Chondrocyte (in vitro differentiated cells): ENCODE results near the gene DSC3. TPM values are rescaled to one million over a fixed set of nuclear protein-coding genes. Genes with fewer than 3 reads are reported as not detected.

Experiments used
- DNase-seq: peaks from one replicate; pipeline ENCODE4 v3.0.0; 2021; ENCODE audit warnings: mixed read lengths, low spot score
- H3K27ac Mint-ChIP-seq: one replicate; pipeline ENCODE4 v1.8.0; 2021; ENCODE audit warnings: mild to moderate bottlenecking, moderate library complexity, mixed read lengths; ENCODE audit not compliant: unreplicated experiment
- H3K27me3 Mint-ChIP-seq: 2 replicates; pipeline ENCODE4 v1.8.0; 2021; ENCODE audit warnings: low read depth, mixed read lengths
- H3K36me3 Mint-ChIP-seq: 2 replicates; pipeline ENCODE4 v1.8.0; 2021; ENCODE audit warnings: low read depth, mixed read lengths
- H3K4me1 Mint-ChIP-seq: 2 replicates; pipeline ENCODE4 v1.8.0; 2021; ENCODE audit warnings: low read depth, mild to moderate bottlenecking, mixed read lengths
- H3K4me3 Mint-ChIP-seq: one replicate; pipeline ENCODE4 v1.8.0; 2021; ENCODE audit warnings: mild to moderate bottlenecking, moderate library complexity, mixed read lengths; ENCODE audit not compliant: unreplicated experiment
- H3K9me3 Mint-ChIP-seq: 2 replicates; pipeline ENCODE4 v1.8.0; 2021; ENCODE audit warnings: low read depth, mixed read lengths
- total RNA-seq: library from RNA; stranded (reverse); gene quantifications from 3 replicates; pipeline ENCODE4 v1.2.1, GENCODE V29; 2021
- TF ChIP-seq, protein P1 (sequence below): fragments of 200-600 bp; sonication (generic); IDR thresholded peaks from 2 replicates; pipeline ENCODE4 v1.5.0; 2021; ENCODE audit warnings: antibody characterized with exemption, mild to moderate bottlenecking, moderate library complexity

Gene DSC3
- total RNA-seq, 1 donor from 2014 or later: 3.2 TPM

DNA sequence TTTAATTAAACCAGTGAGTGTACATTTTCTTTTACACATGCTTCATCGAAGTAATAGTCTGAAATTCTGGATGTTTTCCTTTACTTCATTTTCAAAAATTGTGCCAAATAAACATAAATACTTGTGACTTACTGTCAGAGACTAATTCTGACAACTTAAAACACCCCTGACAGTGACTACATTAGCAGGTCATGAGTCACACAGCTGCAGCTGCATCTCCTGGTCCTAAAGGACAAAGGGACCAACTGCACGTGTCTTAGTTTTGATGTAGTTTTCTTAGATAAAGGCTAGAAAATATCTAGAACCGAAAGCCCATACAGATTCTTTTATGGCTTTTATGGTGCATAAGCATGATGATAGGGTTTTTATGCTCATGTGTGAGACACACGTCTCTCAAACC, 29.6 kb upstream of the DSC3 start:
- no peak overlapping the region for H3K4me3 Mint-ChIP-seq
- no peaks in the 10 kb centered on the region for H3K36me3 Mint-ChIP-seq
- TF ChIP-seq, protein P1, sequence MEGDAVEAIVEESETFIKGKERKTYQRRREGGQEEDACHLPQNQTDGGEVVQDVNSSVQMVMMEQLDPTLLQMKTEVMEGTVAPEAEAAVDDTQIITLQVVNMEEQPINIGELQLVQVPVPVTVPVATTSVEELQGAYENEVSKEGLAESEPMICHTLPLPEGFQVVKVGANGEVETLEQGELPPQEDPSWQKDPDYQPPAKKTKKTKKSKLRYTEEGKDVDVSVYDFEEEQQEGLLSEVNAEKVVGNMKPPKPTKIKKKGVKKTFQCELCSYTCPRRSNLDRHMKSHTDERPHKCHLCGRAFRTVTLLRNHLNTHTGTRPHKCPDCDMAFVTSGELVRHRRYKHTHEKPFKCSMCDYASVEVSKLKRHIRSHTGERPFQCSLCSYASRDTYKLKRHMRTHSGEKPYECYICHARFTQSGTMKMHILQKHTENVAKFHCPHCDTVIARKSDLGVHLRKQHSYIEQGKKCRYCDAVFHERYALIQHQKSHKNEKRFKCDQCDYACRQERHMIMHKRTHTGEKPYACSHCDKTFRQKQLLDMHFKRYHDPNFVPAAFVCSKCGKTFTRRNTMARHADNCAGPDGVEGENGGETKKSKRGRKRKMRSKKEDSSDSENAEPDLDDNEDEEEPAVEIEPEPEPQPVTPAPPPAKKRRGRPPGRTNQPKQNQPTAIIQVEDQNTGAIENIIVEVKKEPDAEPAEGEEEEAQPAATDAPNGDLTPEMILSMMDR: no peak
- peaks cover 5% of the 10 kb centered on the region for H3K4me1 Mint-ChIP-seq
- no peak overlapping the region for H3K27ac Mint-ChIP-seq
- DNase-seq: no peak
- H3K27me3 Mint-ChIP-seq: peaks cover 17% of the 10 kb centered on the region
- peaks cover 10% of the 10 kb centered on the region for H3K9me3 Mint-ChIP-seq

DNA sequence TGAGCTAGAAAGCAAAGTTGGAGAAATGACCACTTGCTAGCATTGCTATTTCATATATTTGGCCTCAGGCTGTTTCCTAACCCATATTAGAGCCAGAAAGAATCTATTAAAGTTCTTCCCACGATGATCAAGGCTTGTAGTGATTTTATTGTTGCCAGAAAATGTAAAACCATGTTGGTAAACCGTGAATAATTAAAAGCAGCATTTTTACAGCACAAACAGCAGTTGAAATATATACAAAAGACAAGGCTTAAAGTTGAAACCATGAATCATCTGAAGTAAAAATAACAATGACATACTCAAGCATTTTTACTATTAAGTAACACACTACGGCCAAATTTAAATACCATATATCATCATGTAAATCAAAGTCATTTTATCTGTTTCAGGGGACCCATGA, 27.7 kb upstream of the DSC3 start:
- TF ChIP-seq, protein P1: no peak
- H3K27ac Mint-ChIP-seq: no peak overlapping the region
- peaks cover 5% of the 10 kb centered on the region for H3K4me1 Mint-ChIP-seq
- H3K9me3 Mint-ChIP-seq: no peaks in the 10 kb centered on the region
- H3K4me3 Mint-ChIP-seq: no peak overlapping the region
- no peaks in the 10 kb centered on the region for H3K36me3 Mint-ChIP-seq
- peaks cover 11% of the 10 kb centered on the region for H3K27me3 Mint-ChIP-seq
- no peak for DNase-seq

DNA sequence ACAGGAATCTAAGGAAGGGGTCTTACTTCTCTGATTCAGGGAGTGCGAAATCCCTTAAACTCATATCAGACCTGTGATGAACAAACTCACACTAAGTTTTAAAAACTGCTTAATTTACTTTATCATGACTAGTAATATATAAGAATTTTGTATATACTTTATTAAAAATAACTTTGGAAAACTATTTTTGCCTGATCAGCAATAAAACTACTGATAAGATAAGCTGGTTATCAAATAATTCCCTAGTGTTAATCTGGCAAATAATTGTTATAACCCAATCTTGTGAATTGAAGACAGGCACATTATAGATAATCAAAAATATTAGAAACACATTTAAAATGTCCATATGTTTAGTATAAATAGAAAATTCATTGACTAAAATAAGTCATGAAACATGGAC, 23.7 kb upstream of the DSC3 start:
- Mint-ChIP-seq H3K4me1 (peaks cover 16% of the 10 kb centered on the region), H3K4me3 (no peak overlapping the region), H3K36me3 (no peaks in the 10 kb centered on the region), H3K27me3 (peaks cover 8% of the 10 kb centered on the region), H3K27ac (no peak overlapping the region), H3K9me3 (no peaks in the 10 kb centered on the region)
- no peak for DNase-seq
- TF ChIP-seq, protein P1: no peak

DNA sequence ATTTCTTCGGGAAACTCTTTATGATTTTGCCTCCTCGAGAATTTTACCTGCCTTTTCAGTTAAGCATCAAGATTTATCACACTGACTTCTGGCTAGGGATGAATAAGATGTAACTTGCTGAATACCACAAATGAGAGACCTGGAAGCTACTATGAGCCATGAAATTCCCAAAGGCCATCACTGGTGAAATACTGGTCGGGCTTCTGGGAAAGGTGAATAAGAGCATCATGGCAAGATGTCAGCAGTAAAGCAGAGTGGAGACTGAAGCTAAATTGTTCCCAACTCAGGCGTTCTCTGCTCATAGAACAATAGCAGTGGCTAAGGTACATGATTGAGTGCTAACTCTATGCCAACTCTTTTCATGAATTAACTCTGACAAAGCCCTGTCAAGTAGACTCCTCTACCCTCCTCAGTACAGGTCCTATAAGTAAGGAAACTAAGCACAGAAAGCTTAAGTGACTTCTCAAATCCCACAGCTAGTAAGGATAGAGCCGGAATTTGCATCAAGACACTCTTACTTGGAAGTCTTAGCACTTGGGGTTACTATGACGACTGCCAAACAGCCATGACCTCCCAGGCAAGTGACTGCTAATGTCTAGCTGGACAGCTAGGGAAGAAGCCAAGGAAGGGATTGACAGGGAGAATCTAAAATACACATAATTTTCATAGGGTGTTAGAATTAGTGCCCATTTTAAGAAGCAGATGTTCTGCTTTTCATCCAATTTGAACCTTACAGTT, 22.7 kb upstream of the DSC3 start:
- Mint-ChIP-seq H3K27me3 (peaks cover 12% of the 10 kb centered on the region), H3K27ac (no peak overlapping the region), H3K36me3 (no peaks in the 10 kb centered on the region), H3K9me3 (no peaks in the 10 kb centered on the region), H3K4me1 (peaks cover 14% of the 10 kb centered on the region), H3K4me3 (no peak overlapping the region)
- no peak for DNase-seq
- TF ChIP-seq, protein P1: no peak

DNA sequence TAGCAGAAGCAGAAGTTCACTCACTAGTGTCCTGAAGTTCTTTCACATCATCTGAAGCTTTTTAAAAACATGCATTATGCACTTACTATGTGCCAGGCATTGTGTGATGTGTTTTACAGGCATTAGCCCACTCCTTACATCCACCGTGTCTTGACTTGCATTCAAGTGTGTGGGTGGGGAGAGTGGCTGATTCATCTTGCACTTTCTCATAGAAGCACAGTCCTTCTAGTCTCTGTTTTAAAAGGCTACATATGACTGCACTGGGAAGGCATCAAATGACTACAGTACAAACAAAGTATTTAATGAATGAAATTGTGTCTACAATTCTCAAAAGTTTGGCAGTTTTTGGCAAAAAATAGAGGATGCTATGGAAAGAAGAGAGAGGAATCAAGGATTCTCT, 21.6 kb upstream of the DSC3 start:
- peaks cover 11% of the 10 kb centered on the region for H3K4me1 Mint-ChIP-seq

More for the DNA sequence above, 21.6 kb upstream of the DSC3 start:
- Mint-ChIP-seq H3K4me3 (no peak overlapping the region), H3K9me3 (no peaks in the 10 kb centered on the region), H3K36me3 (no peaks in the 10 kb centered on the region), H3K27ac (no peak overlapping the region), H3K27me3 (peaks cover 13% of the 10 kb centered on the region)
- TF ChIP-seq, protein P1: no peak
- DNase-seq: no peak
